Activated CD8-positive, alpha-beta memory T cell treated with anti-CD3 and anti-CD28 coated beads for 48 hours (primary cell): Measurements from ENCODE around the gene SLFN12.
A peak's percentile ranks its signal among the peaks of the same experiment; 100 is the strongest.
"Not testable (repeated sequence)": the region's sequence is repeated elsewhere in the genome, so short reads cannot be mapped to it uniquely, and the experiment has no call there.

Experiments
- DNase-seq, 3 experiments: peaks; one replicate each; pipeline ENCODE4 v3.0.0-alpha.2; 2020; ENCODE audit warnings: low read depth in 2 of 3, low spot score in 2 of 3

The SLFN12 gene

GRCh38 chr17:35432176-35433074 lies at the start of gene SLFN12:
TSS of gene SLFN12 (minus strand) at chr17:35432500. CDS start at chr17:35423028, 9,472 bp downstream.
- no peak for DNase-seq

GRCh38 chr17:35479271-35479670 lies 47.0 kb upstream of the SLFN12 start:
- no peak for DNase-seq

- DNase-seq = no peak
Measured at GRCh38 chr17:35477248-35477647, 44.9 kb upstream of the SLFN12 start.

GRCh38 chr17:35476283-35476820 lies 44.1 kb upstream of the SLFN12 start:
- no peak for DNase-seq

GRCh38 chr17:35468475-35468874 lies 36.2 kb upstream of the SLFN12 start:
- no peak for DNase-seq

- no peak for DNase-seq
Measured at GRCh38 chr17:35467824-35468223, 35.5 kb upstream of the SLFN12 start.

- peak; percentile 16 to 27 (median 22) for DNase-seq
Measured at GRCh38 chr17:35460354-35460851, 28.1 kb upstream of the SLFN12 start.

- not testable (repeated sequence) for DNase-seq
Measured at GRCh38 chr17:35454035-35454434, 21.7 kb upstream of the SLFN12 start.

- no peak for DNase-seq
Measured at GRCh38 chr17:35453171-35453570, 20.9 kb upstream of the SLFN12 start.

- no peak for DNase-seq
Measured at GRCh38 chr17:35449371-35449931, 17.2 kb upstream of the SLFN12 start.

GRCh38 chr17:35448899-35449227 lies 16.6 kb upstream of the SLFN12 start:
- no peak for DNase-seq

GRCh38 chr17:35448214-35448898 lies 16.1 kb upstream of the SLFN12 start, which contains the start of gene SLFN13:
TSS of gene SLFN13 (minus strand) at chr17:35448766. CDS start at chr17:35445680, 3,086 bp downstream.
- peak; percentile 79 to 91 (median 89) for DNase-seq

GRCh38 chr17:35447499-35447898 lies 15.2 kb upstream of the SLFN12 start:
- no peak for DNase-seq

GRCh38 chr17:35438433-35438832 lies 6.1 kb upstream of the SLFN12 start:
- DNase-seq = no peak

GRCh38 chr17:35433075-35433894 lies 985 bp upstream of the SLFN12 start:
- DNase-seq = peak in 2 of 3 experiments; percentile 14 to 23

- DNase-seq = no peak
Measured at GRCh38 chr17:35429702-35430101, 2.6 kb downstream of the SLFN12 start.

- DNase-seq = no peak
Measured at GRCh38 chr17:35428229-35428628, 4.1 kb downstream of the SLFN12 start.

GRCh38 chr17:35423761-35424160 lies 8.5 kb downstream of the SLFN12 start:
- DNase-seq = no peak

GRCh38 chr17:35421069-35421468 lies 11.2 kb downstream of the SLFN12 start:
- DNase-seq = not testable (repeated sequence)

- no peak for DNase-seq
Measured at GRCh38 chr17:35416659-35417058, 15.6 kb downstream of the SLFN12 start.

- not testable (repeated sequence) for DNase-seq
Measured at GRCh38 chr17:35414707-35415106, 17.6 kb downstream of the SLFN12 start.
